Keratinocyte (primary cell): ENCODE measurements around the gene PKP2. TPM values are rescaled to one million over a fixed set of nuclear protein-coding genes. Genes with fewer than 3 reads are reported as not detected.

Experiments
- DNase-seq: peaks from one replicate; pipeline ENCODE4 v3.0.0-alpha.2; 2011; ENCODE audit warnings: low read depth, missing footprints, low spot score
- FAIRE-seq: peaks from 2 replicates; lab custom pipeline; 2011; peaks lifted over from hg19 to GRCh38; lab: Jason Lieb, UNC
- H2AFZ ChIP-seq: 2 replicates; pipeline ENCODE4 v1.6.0; 2012; ENCODE audit warnings: low read length, control low read depth, inconsistent platforms; ENCODE audit not compliant: control insufficient read depth
- H3K27ac ChIP-seq: 2 replicates; pipeline ENCODE4 v1.5.1; 2011; ENCODE audit warnings: low read length; ENCODE audit not compliant: control insufficient read depth, insufficient read depth
- H3K27me3 ChIP-seq: 3 replicates; pipeline ENCODE4 v1.6.0; 2011; ENCODE audit warnings: low read length; ENCODE audit not compliant: control insufficient read depth, insufficient read depth; ENCODE audit errors: extremely low read depth
- H3K36me3 ChIP-seq, 2 experiments: 2 replicates in 1 of 2; 3 replicates in 1 of 2; pipeline ENCODE4 v1.5.1; 2011; ENCODE audit warnings: low read length in 2 of 2, mild to moderate bottlenecking in 1 of 2; ENCODE audit not compliant: control insufficient read depth in 2 of 2, insufficient read depth in 2 of 2; ENCODE audit errors: extremely low read depth in 1 of 2
- H3K4me1 ChIP-seq: 3 replicates; pipeline ENCODE4 v1.5.1; 2011; ENCODE audit warnings: low read length; ENCODE audit not compliant: control insufficient read depth, insufficient read depth; ENCODE audit errors: extremely low read depth
- H3K4me2 ChIP-seq: 3 replicates; pipeline ENCODE4 v1.6.0; 2011; ENCODE audit warnings: low read depth, low read length; ENCODE audit not compliant: control insufficient read depth, insufficient read depth; ENCODE audit errors: extremely low read depth
- H3K4me3 ChIP-seq, 3 experiments: fragments of 200-600 bp in 1 of 3; sonication (generic) in 1 of 3; 2 replicates in 2 of 3; 3 replicates in 1 of 3; pipeline ENCODE4 v1.5.1; 2011 to 2016; ENCODE audit warnings: low read length in 3 of 3, mild to moderate bottlenecking in 3 of 3, control low read depth in 2 of 3, inconsistent platforms in 1 of 3, low read depth in 1 of 3, mixed read lengths in 1 of 3, mixed run types in 1 of 3, moderate library complexity in 1 of 3; ENCODE audit not compliant: control insufficient read depth in 2 of 3, insufficient read depth in 2 of 3; ENCODE audit errors: extremely low read depth in 1 of 3
- H3K79me2 ChIP-seq: 2 replicates; pipeline ENCODE4 v1.6.0; 2012; ENCODE audit warnings: low read length; ENCODE audit not compliant: control insufficient read depth, insufficient read depth
- H3K9ac ChIP-seq: 3 replicates; pipeline ENCODE4 v1.6.0; 2011; ENCODE audit warnings: low read length; ENCODE audit not compliant: control insufficient read depth, insufficient read depth; ENCODE audit errors: extremely low read depth
- H3K9me1 ChIP-seq: 3 replicates; pipeline ENCODE4 v1.6.0; 2011; ENCODE audit warnings: low read length; ENCODE audit not compliant: control insufficient read depth, insufficient read depth; ENCODE audit errors: extremely low read depth
- H3K9me3 ChIP-seq: 2 replicates; pipeline ENCODE4 v1.5.1; 2012; ENCODE audit warnings: low read depth, low read length; ENCODE audit not compliant: control insufficient read depth
- H4K20me1 ChIP-seq: 3 replicates; pipeline ENCODE4 v1.6.0; 2011; ENCODE audit warnings: low read length; ENCODE audit not compliant: control insufficient read depth, insufficient read depth; ENCODE audit errors: extremely low read depth
- CTCF ChIP-seq, 3 experiments: IDR thresholded peaks in 1 of 3; conservative IDR thresholded peaks in 1 of 3; optimal IDR thresholded peaks in 1 of 3; 2 replicates in 2 of 3; 3 replicates in 1 of 3; pipeline versions ENCODE3 to v1.5.1; 2011; ENCODE audit warnings: low read length in 3 of 3, mild to moderate bottlenecking in 3 of 3, moderate library complexity in 2 of 3, control low read depth in 1 of 3, inconsistent platforms in 1 of 3; ENCODE audit not compliant: insufficient read depth in 2 of 3; ENCODE audit errors: extremely low read depth in 1 of 3
- EZH2 ChIP-seq: IDR thresholded peaks from one replicate; pipeline ENCODE4 v1.6.1; 2012; ENCODE audit warnings: inconsistent platforms, mild to moderate bottlenecking, low read length, moderate library complexity
- dilution Hi-C: fragments of 300-500 bp; cut with MboI; formaldehyde crosslinking; loops from one replicate; pipeline ENCODE4 v1.7.0; 2020; ENCODE audit warnings: low sequenced_read_pairs; ENCODE audit not compliant: extremely low pct_ligation_motif_present
- polyA plus RNA-seq, 5 experiments: library from polyadenylated mRNA; depleted of rRNA in 3 of 5; stranded (reverse) in 3 of 5; stranded (forward) in 1 of 5; unstranded in 1 of 5; fragments of >200 nt; gene quantifications; 1 replicate in 1 of 5; 2 replicates in 3 of 5; 3 replicates in 1 of 5; pipeline versions ENCODE4 v1.2.1 to v1.2.3, GENCODE V29; 2011 to 2012; ENCODE audit warnings: missing spikeins in 2 of 5, low read depth in 1 of 5, low replicate concordance in 1 of 5

Gene PKP2
- polyA plus RNA-seq, 1 donor (not counting 4 experiments of a cell fraction or from before 2014, with no cell fraction given) = 50.4 TPM

DNA sequence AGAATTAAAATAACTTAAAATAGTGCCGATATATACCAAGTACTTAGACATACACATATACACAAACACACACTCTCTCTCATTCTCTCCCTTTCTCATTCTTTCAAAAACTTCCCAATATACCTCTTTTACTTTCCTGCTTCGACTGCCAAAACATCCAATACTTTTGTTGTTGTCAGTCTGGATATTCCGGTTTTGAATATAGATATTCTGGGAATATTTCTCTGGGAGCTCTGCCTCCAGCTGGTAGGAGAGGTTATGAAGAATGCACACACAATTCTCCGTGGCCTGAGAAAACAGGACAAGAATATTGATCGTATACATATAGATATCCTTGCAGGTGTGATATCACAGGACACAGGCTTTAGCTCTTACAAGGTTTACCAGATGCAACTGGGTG, 74.2 kb downstream of the PKP2 start:
- dilution Hi-C loops = no loop called here
- Histone ChIP-seq H3K4me1 (peaks cover 2% of the 10 kb centered on the region), H3K4me2 (no peak overlapping the region), H3K4me3 (no peak overlapping the region), H3K9me3 (no peaks in the 10 kb centered on the region), H3K9me1 (no peaks in the 10 kb centered on the region), H3K9ac (no peak overlapping the region), H3K27me3 (no peaks in the 10 kb centered on the region), H3K27ac (no peak overlapping the region), H3K36me3 (peaks cover 16 to 28% of the 10 kb centered on the region in 2 experiments), H2AFZ (no peak overlapping the region), H3K79me2 (peaks cover 2% of the 10 kb centered on the region), H4K20me1 (no peaks in the 10 kb centered on the region)
- DNase-seq (no peak), FAIRE-seq (no peak)
- TF ChIP-seq EZH2 (no peak), CTCF (optimal IDR thresholded peaks at IDR 0.05 in 1 of 3, IDR thresholded peaks at IDR 0.05 in 1 of 3, conservative IDR thresholded peaks at IDR 0.05 in 1 of 3; ENCODE audit: extremely low read depth in 1 of 3, insufficient read depth in 2 of 3, low read length in 3 of 3) (no peak)

DNA sequence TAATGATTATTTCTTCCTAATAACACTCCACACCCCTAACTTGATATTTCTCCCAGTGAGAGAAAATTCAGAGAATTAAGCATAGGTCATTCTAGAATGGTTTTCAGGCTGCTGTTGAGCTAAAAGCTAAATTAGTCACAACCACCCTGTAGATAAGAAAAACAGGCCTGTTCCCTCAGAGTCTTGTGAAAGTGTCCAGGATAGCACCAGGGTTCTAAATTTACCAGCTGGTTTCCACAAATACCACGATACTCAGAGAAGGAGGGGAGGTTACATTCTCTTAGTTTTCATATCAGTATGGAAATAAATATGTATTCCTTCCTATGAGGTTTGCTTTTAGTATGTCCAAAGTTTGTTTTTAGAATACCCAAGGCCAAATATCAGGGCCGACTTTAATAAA, 74.9 kb downstream of the PKP2 start:
- Histone ChIP-seq H4K20me1 (no peaks in the 10 kb centered on the region), H3K4me2 (no peak overlapping the region), H3K9me3 (no peaks in the 10 kb centered on the region), H3K9ac (no peak overlapping the region), H3K27ac (no peak overlapping the region), H3K4me1 (peaks cover 2% of the 10 kb centered on the region), H3K9me1 (no peaks in the 10 kb centered on the region), H3K79me2 (no peaks in the 10 kb centered on the region), H3K4me3 (no peak overlapping the region), H3K27me3 (no peaks in the 10 kb centered on the region), H2AFZ (no peak overlapping the region), H3K36me3 (peaks cover 20 to 28% of the 10 kb centered on the region in 2 experiments)
- TF ChIP-seq CTCF (optimal IDR thresholded peaks at IDR 0.05 in 1 of 3, IDR thresholded peaks at IDR 0.05 in 1 of 3, conservative IDR thresholded peaks at IDR 0.05 in 1 of 3; ENCODE audit: extremely low read depth in 1 of 3, insufficient read depth in 2 of 3, low read length in 3 of 3) (no peak), EZH2 (no peak)
- no peak for DNase-seq
- dilution Hi-C loops = no loop called here
- FAIRE-seq = no peak
